OCI-LY7 (cell line): ENCODE results near the gene RPF1. TPM values are rescaled to one million over a fixed set of nuclear protein-coding genes. Genes with fewer than 3 reads are reported as not detected.

Experiments
- BruUV-seq: library from RNA; stranded (reverse); fragments of 400-500 nt; replicated peaks from 2 replicates; lab custom pipeline; 2021; lab: Mats Ljungman, UMichigan
- CTCF ChIA-PET: fragments of 300-600 bp; sonication (Branson Sonifier 250); formaldehyde crosslinking; loops from one replicate; lab custom pipeline; 2022; ENCODE audit warnings: antibody characterized with exemption; ENCODE audit not compliant: unreplicated experiment; lab: Charles Lee
- POLR2A ChIA-PET: fragments of 300-600 bp; sonication (Branson Sonifier 250); formaldehyde crosslinking; loops from one replicate; lab custom pipeline; 2022; ENCODE audit warnings: antibody characterized with exemption; lab: Charles Lee
- DNase-seq: peaks from one replicate; pipeline ENCODE4 v3.0.0-alpha.2; 2015; ENCODE audit warnings: low spot score
- H2AFZ ChIP-seq: fragments of 200-600 bp; sonication (generic), shearing (Covaris generic); 2 replicates; pipeline ENCODE4 v1.6.1; 2014; ENCODE audit warnings: mild to moderate bottlenecking, antibody characterized with exemption, low read length, moderate library complexity
- H3K27ac ChIP-seq: fragments of 200-600 bp; sonication (generic); 2 replicates; pipeline ENCODE4 v1.5.1; 2014; ENCODE audit warnings: mixed run types, low read depth, mild to moderate bottlenecking, moderate library complexity, low read length, inconsistent platforms; ENCODE audit not compliant: poor library complexity, severe bottlenecking
- H3K36me3 ChIP-seq: fragments of 200-600 bp; sonication (generic); 2 replicates; pipeline ENCODE4 v1.6.1; 2014; ENCODE audit warnings: mild to moderate bottlenecking, antibody characterized with exemption, low read length, moderate library complexity, mixed read lengths; ENCODE audit not compliant: insufficient read depth
- H3K4me1 ChIP-seq: fragments of 200-600 bp; sonication (generic); 2 replicates; pipeline ENCODE4 v1.5.1; 2014; ENCODE audit warnings: mild to moderate bottlenecking, low read length; ENCODE audit not compliant: insufficient read depth, poor library complexity, severe bottlenecking
- H3K4me2 ChIP-seq: fragments of 200-600 bp; sonication (generic); 2 replicates; pipeline ENCODE4 v1.6.1; 2014; ENCODE audit warnings: mild to moderate bottlenecking, low read length
- H3K4me3 ChIP-seq: fragments of 200-600 bp; sonication (generic); 2 replicates; pipeline ENCODE4 v1.5.1; 2014; ENCODE audit warnings: mild to moderate bottlenecking, low read depth, low read length; ENCODE audit not compliant: poor library complexity, severe bottlenecking
- H3K79me2 ChIP-seq: fragments of 200-600 bp; sonication (generic); 2 replicates; pipeline ENCODE4 v1.6.1; 2016; ENCODE audit warnings: low read depth, mild to moderate bottlenecking, low read length, moderate library complexity, mixed read lengths; ENCODE audit not compliant: insufficient read depth
- H3K9me2 ChIP-seq: fragments of 200-600 bp; sonication (generic); 2 replicates; pipeline ENCODE4 v1.6.1; 2016; ENCODE audit warnings: mild to moderate bottlenecking, low read length, mixed read lengths; ENCODE audit not compliant: insufficient read depth
- H3K9me3 ChIP-seq: fragments of 200-600 bp; sonication (generic); 2 replicates; pipeline ENCODE4 v1.6.1; 2014; ENCODE audit warnings: mild to moderate bottlenecking, mixed run types, low read length, mixed read lengths
- H4K20me1 ChIP-seq: fragments of 200-600 bp; sonication (generic); 2 replicates; pipeline ENCODE4 v1.6.1; 2014; ENCODE audit warnings: mild to moderate bottlenecking, antibody characterized with exemption, low read length, moderate library complexity, mixed read lengths; ENCODE audit not compliant: insufficient read depth
- CTCF ChIP-seq: fragments of 200-600 bp; sonication (generic); conservative IDR thresholded peaks from 2 replicates; pipeline ENCODE4 v1.5.1; 2014; ENCODE audit warnings: mild to moderate bottlenecking, antibody characterized with exemption, low read length, moderate library complexity, mixed read lengths
- EZH2phosphoT487 ChIP-seq: fragments of 200-600 bp; sonication (generic); IDR thresholded peaks from 2 replicates; pipeline ENCODE4 v1.6.1; 2018; ENCODE audit warnings: low read depth, borderline replicate concordance, mild to moderate bottlenecking, mixed run types, antibody characterized with exemption, low read length, moderate library complexity, mixed read lengths
- intact Hi-C: fragments of 100-400 bp; cut with micrococcal nuclease; formaldehyde crosslinking; loops from one replicate; pipeline ENCODE4 v1.10.0; 2022; ENCODE audit not compliant: unreplicated experiment
- total RNA-seq, 2 experiments: library from RNA; depleted of rRNA in 1 of 2; stranded (reverse); fragments of >200 nt in 1 of 2; shearing (Covaris generic) in 1 of 2; gene quantifications; 2 replicates each; pipeline ENCODE4 v1.2.3, GENCODE V29; 2014 to 2022

The RPF1 gene
- total RNA-seq, 2 experiments from 2014 or later: 49.7 to 57.9 TPM

GRCh38 chr1:84504580-84505492 lies 25.8 kb downstream of the RPF1 start:
- Histone ChIP-seq H3K79me2 (peaks cover 70% of the 10 kb centered on the region), H2AFZ (peak overlapping the region; percentile 46; the same call in 1 of the 2 replicates), H3K4me3 (peak overlapping the region; percentile 91), H3K9me2 (no peaks in the 10 kb centered on the region), H3K4me1 (peaks cover 33% of the 10 kb centered on the region), H3K36me3 (peaks cover 48% of the 10 kb centered on the region), H3K4me2 (peak overlapping the region; percentile 86), H3K9me3 (peaks cover 12% of the 10 kb centered on the region), H4K20me1 (peaks cover 30% of the 10 kb centered on the region), H3K27ac (peak overlapping the region; percentile 87)
- ChIA-PET POLR2A (interaction anchor here (1.1 to 4.4 kb wide), 7 partner anchors 8 to 360 kb away, joined by 3 to 43 read pairs (median 7); partner anchors contain the start of genes CTBS and PRKACB), CTCF (no interaction called here)
- TF ChIP-seq EZH2phosphoT487: no peak
- no peak for TF ChIP-seq CTCF
- BruUV-seq: TSS peak; percentile 67
- intact Hi-C loops: loop anchor here (2.0 to 10.0 kb wide), 4 partner anchors 116 to 762 kb away; no protein-coding TSS in a partner anchor
- peak; percentile 24 for DNase-seq

GRCh38 chr1:84505493-84506001 lies 26.5 kb downstream of the RPF1 start:
- H4K20me1 ChIP-seq: peaks cover 30% of the 10 kb centered on the region
- peak; percentile 65 for DNase-seq
- H3K4me3 ChIP-seq: peak overlapping the region; percentile 91
- BruUV-seq: no TSS peak
- POLR2A ChIA-PET: interaction anchor here (0.7 to 4.4 kb wide), 15 partner anchors 9 to 770 kb away, joined by 3 to 43 read pairs (median 4); partner anchors contain the start of genes CTBS, PRKACB and SAMD13
- no peak for TF ChIP-seq CTCF
- no peak for TF ChIP-seq EZH2phosphoT487
- no peaks in the 10 kb centered on the region for H3K9me2 ChIP-seq
- peak overlapping the region; percentile 46; the same call in 1 of the 2 replicates for H2AFZ ChIP-seq
- H3K36me3 ChIP-seq: peaks cover 41% of the 10 kb centered on the region
- peaks cover 63% of the 10 kb centered on the region for H3K79me2 ChIP-seq
- peaks cover 12% of the 10 kb centered on the region for H3K9me3 ChIP-seq
- CTCF ChIA-PET: no interaction called here
- H3K27ac ChIP-seq: peak overlapping the region; percentile 87
- H3K4me1 ChIP-seq: peaks cover 33% of the 10 kb centered on the region
- peak overlapping the region; percentile 86 for H3K4me2 ChIP-seq
- intact Hi-C loops: loop anchor here (1.0 to 10.0 kb wide), 9 partner anchors 27 to 741 kb away; partner anchors contain the start of genes CTBS, PRKACB, RPF1 and SAMD13
